Stimulated activated CD4-positive, alpha-beta T cell treated with anti-CD3 and anti-CD28 coated beads, Interleukin-4, amount 100 ng/mL, for 48 hours (primary cell): ENCODE data around the gene ANKRD37.
"Not testable (repeated sequence)": the region's sequence is repeated elsewhere in the genome, so short reads cannot be mapped to it uniquely, and the experiment has no call there.

Experiments
- DNase-seq, 2 donors: peaks; one replicate each; pipeline ENCODE4 v3.0.0-alpha.2; 2020; ENCODE audit warnings: low read depth in 2 of 2

The ANKRD37 gene

GRCh38 chr4:185396724-185397385 is at the start of gene ANKRD37:
Gene ANKRD37, plus strand, starts transcription at chr4:185396841. Its CDS starts 83 bp downstream, at chr4:185396924.
- DNase-seq: no peak

GRCh38 chr4:185346975-185347601 is 49.6 kb upstream of the ANKRD37 start:
- DNase-seq: no peak

- DNase-seq: no peak
These were observed 45.0 kb upstream of the ANKRD37 start for GRCh38 chr4:185351691-185352090.

DNA sequence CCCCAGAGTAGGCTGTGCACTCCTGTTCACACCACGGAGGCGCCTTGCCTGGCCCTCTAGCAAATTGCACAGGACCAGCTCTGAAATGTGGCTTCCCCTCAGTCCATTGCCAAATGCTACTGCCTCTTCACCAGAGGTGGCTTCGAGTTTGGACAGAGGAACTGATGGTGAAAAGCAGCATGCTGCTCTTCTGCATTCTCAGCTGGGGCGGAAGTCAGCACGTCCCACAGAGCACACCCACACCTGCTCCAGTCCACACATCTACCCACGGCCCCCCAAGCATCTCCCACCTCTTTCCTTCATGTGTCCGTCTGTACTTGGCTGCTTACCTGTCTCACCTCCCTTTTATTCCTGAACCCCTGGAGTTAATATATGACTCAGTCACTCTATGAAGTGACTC is 44.4 kb upstream of the ANKRD37 start:
- no peak for DNase-seq

DNA sequence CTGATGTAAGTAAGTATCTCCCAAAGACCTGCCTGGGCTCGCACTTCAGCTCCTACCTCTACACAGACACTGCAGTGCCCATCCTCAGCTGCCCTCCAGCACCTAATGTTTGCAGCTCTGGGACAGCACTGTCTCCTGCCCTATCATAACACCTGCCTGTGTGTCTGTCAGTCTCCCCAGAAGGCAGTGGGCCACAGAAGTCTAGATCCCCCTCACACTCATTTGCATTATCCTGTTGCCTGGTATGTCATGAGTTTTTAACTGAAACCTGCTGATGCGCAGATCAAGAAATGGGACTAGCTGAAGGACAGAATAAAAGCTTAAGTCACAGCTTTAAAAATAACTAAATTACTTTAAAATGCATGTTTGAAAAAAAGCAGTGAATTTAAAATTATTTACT is 43.9 kb upstream of the ANKRD37 start:
- no peak for DNase-seq

DNA sequence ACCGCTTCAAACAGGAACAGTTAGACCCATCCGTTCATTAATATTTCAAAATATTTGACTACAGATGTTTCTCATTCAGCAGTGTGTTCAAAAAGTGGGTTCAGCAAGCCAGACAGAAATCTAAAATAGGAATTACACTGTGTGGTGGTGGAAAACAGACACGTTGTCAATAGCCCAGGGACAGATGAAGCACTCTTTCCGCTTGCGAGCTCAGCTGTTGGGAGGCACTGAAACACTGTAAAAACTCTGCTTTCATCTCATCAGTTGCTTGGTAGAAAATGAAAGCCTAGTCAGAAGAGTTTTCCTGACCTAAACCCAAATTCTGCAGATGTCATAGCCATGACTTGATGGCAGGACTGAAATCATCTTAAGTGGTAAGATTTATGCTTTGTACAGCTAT is 39.4 kb upstream of the ANKRD37 start:
- no peak for DNase-seq

- DNase-seq: no peak
These were observed 38.8 kb upstream of the ANKRD37 start for GRCh38 chr4:185357733-185358440.

DNA sequence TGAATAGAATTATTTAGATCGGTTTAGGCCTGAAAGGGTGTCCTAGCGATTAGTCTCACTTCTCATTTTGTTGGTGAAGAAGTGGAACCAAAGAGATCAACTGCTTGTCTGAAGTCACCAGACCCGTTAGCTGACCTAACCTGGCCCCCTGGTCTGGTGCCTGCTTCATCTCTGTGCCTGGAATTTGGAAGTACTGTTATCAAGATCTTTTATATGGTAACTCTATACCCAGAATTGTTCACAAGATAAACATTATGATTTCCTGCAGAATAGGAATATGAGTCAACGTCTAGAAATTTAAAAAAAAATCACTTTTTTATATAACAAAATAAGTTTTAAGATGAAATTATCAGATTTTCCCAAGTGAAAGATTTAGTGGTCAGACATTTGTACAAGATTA is 38.1 kb upstream of the ANKRD37 start:
- no peak for DNase-seq

DNA sequence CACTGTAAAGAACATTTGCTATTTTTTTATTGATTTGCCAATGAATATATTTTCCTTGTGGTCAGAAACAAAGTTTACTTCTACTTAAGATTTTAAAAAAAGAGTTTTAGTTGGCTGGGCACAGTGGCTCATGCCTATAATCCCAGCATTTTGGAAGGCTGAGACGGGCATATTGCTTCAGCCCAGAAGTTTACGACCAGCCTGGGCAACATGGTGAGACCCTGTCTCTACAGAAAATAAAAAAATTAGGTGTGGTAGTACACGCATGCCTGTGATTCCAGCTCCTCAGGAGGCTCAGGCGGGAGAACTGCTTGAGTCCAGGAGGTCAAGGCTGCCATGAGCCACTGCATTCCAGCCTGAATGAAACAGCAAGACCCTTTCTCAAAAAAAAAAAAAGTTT is 37.7 kb upstream of the ANKRD37 start:
- DNase-seq: no peak

DNA sequence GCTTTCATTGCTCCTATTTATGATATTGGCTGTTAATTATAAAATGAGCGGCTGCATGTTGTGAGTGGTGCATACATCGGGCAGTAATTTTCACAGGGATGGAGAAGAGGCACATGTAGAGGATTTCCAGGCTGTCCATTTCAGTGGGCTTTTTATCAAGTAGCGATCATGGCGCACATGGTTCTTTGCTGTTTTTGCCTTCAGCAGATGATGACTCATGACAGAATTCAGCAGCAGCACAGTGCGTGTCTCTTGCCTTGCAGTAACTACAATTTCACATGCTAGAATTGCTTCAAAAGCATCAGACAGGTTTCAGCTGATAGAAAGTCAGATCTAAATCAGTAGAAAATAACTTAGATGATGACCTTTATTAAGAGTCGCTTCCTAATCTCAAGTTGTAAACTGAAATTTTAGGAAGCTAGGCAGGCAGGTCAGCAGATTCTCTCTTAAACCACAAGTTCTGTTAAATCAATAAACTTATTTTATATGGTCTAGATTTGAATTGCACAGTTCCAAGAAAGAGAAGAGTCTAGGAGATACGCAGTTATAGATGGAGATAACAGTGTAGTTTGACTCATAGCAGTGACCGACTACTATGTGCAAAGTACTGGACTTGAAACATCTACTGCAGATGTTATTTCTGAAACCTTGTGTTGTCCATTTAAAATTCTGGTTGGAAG is 36.7 kb upstream of the ANKRD37 start:
- no peak for DNase-seq

DNA sequence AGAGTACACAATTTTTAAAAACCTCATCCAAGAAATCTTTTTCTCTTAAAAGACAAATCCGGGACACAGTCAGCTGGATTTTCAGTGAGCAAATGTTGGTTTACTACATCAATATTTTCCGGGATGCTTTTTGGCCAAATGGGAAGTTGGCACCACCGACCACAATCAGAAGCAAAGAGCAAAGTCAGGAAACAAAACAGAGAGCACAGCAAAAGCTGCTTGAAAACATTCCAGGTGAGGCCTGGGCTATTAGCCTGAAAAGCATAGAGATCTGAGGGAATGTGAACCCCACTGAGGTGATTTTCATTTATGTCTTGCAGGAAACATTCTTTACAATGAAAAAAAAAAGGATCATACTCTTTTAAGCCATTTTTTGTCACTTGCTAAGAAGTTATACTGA is 34.8 kb upstream of the ANKRD37 start:
- DNase-seq: no peak

- not testable (repeated sequence) for DNase-seq
These were observed 34.1 kb upstream of the ANKRD37 start for GRCh38 chr4:185362570-185362969.

GRCh38 chr4:185363251-185363650 is 33.4 kb upstream of the ANKRD37 start:
- DNase-seq: no peak

DNA sequence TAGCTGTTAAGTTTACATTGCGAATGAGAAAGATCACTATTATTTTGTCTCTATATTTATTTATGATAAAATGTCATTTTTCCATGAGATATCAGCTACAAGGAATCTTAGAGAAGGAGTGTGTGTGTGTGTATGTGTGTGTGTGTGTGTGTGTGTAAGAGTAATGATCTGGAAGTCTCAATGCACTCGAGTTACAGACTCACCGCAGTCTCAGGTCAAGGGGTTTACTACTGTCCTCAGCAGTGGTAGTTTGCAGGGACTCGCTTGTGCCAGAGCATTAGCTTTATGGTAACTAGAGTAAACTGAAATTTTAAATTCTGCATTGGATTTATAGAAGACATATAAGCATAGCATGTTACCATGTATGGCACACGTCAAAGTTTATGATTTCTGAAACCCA is 31.8 kb upstream of the ANKRD37 start:
- no peak for DNase-seq

DNA sequence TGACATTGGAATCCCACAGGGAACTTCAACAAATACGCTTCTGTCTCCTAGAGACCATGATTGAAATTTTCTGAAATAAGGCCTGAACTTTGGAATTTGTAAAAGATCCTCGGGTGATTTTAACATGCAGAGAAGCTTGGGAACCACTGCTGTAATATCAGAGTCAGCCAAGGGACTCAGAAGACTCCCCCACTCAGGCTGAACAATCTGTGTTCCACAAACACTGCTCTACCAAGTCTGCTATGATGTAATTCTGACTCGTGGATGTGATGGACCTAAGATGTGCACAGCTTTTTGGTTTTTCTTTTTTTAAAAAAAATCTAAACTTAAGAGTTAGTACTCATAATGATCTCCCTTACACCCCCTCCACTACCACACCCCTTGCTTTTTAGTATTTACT is 26.9 kb upstream of the ANKRD37 start:
- no peak for DNase-seq

DNA sequence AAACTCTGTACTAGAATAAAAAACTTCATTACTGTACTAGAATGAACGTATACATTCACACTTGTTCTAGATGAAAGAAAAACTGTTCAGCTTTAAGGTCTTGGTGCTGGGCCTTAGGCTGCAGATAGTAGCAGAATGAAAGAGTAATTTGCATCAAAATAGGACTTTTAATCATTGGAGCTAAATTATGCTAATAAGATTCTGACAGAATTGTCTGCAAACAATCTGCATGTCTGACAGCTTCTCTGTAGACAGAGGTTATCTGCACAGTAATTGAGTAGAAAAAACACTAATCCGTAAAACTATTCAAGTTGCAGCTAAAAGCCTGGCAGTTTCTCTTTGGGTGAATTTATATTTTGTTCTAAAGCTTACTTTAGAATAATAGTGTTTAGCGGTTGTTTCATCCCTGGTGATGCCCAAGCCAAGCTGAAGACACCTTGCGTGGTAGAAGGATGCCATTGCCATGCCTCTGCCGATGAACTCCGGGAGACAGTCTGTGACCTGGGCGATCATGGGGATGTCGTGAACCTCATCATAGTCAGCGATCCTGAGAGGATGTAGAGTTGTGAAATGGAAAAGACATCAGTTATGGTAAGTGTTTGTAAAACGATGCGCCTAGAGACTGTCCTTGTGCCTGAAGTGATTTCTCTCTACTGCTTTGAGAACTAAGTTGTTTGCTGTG is 26.2 kb upstream of the ANKRD37 start:
- DNase-seq: no peak

- DNase-seq: no peak
These were observed 24.9 kb upstream of the ANKRD37 start for GRCh38 chr4:185371702-185372101.

DNA sequence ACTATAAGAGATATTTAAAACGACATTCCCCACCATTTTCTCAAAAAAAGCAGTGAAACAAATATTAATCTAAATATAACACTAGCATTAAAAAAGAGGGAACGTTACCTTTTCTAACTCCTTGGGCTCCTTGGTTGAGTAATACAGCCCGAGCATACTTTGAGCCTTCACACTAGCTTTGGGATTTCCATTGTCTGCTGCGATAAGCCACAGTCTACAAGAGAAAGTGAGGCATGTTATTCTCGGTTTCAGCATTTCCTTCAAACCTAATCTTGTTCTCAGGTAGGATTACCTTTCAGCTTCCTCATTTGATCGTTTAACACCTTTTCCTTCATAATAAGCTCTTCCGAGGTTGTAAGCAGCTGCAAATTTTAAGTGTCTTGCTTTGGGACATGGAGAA is 22.6 kb upstream of the ANKRD37 start:
- no peak for DNase-seq

DNA sequence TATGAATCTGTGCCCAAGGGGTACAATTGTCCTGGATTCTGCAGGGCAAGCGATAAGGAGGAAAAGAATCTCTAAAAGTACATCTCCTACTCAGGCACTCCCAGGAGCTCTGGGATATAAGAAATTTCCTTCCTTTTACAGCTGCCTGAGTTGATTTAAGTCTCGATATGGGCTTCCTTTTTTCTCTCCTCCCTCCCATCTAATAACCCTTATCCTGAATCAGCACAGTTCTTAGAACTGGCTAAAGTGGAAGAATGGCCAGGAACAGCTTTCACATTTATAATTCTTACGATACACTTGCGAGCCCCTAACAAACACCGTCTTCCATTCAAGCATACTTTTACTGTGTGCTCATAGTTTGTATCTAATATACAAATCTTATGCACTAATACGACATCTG is 22.1 kb upstream of the ANKRD37 start:
- no peak for DNase-seq

DNA sequence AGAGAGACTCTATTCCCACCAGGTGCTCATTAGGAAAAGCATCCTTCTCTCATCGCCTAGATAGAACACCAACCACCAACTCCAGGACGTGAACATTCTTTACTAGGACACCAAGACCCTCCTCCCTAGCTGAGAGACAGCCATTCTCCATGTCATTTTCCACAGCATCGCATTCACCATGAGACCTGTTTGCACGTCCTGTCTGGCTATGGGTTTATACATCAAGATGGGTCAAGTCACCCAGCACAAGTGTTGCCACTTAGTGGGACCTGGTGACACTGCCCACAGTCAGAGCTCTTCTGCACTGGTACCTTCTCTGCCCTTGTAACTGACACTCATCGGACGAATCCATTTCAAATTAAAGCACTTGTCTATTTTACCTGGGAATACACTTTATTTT is 18.4 kb upstream of the ANKRD37 start:
- no peak for DNase-seq

- DNase-seq: no peak
These were observed 17.0 kb upstream of the ANKRD37 start for GRCh38 chr4:185379326-185380295.
